ENCODE measurements around the gene TMEM74B.

DNA sequence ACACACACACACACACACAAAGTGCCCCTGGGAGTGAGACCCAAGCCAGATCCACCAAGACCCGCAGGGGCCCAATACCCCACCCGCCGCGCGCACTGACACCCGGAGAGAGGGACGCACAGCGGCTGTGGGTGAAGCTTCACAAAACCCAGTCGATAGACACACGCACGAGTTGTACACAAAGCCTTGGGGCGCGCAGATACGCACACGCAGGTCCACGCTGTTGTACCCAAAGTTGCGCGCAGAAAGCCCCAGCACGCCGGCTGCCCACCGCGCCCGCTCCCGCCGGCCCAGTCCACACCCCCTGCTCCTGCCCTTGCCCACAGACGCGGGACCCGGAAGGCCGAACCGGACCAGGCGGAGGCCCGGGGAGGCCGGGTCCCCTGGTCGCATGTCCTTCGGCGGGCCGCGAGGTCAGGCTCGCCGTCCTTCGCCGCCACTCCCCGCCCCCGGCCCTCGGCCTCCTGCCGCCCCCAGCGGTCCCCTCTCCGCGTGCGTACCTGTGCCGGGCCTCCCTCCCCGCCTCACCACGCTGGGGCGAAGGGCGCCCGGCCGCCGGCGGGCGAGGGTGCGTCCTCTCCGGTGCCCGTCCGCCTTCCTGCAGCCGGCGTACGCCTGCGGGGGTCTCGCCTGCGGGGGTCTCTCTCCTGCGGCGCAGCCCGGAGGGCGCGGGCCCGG lies at the start of gene TMEM74B:
- TF ChIP-seq EZH2 (IDR thresholded peaks at IDR 0.05; ENCODE audit: borderline replicate concordance, insufficient read depth, low read depth, low read length, poor library complexity, severe bottlenecking): no peak
- TF ChIP-seq, protein P1, sequence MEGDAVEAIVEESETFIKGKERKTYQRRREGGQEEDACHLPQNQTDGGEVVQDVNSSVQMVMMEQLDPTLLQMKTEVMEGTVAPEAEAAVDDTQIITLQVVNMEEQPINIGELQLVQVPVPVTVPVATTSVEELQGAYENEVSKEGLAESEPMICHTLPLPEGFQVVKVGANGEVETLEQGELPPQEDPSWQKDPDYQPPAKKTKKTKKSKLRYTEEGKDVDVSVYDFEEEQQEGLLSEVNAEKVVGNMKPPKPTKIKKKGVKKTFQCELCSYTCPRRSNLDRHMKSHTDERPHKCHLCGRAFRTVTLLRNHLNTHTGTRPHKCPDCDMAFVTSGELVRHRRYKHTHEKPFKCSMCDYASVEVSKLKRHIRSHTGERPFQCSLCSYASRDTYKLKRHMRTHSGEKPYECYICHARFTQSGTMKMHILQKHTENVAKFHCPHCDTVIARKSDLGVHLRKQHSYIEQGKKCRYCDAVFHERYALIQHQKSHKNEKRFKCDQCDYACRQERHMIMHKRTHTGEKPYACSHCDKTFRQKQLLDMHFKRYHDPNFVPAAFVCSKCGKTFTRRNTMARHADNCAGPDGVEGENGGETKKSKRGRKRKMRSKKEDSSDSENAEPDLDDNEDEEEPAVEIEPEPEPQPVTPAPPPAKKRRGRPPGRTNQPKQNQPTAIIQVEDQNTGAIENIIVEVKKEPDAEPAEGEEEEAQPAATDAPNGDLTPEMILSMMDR (IDR thresholded peaks at IDR 0.05): no peak
